ENCODE measurements around the gene SCO2.

Gene SCO2
- 6.3 to 11.4 reads per million in 2 donors for total RNA-seq

- DNase-seq = peak; percentile 95
Measured at GRCh38 chr22:50525104-50525857, at the start of gene SCO2. SCO2 (minus strand) TSS chr22:50525598; CDS start chr22:50524411, 1,187 bp downstream.

- no peak for DNase-seq
Measured at GRCh38 chr22:50574383-50574755, 49.0 kb upstream of the SCO2 start.

- no peak for DNase-seq
Measured at GRCh38 chr22:50573491-50574382, 48.3 kb upstream of the SCO2 start.

- no peak for DNase-seq
Measured at GRCh38 chr22:50572965-50573364, 47.6 kb upstream of the SCO2 start.

GRCh38 chr22:50571264-50572175 is 46.1 kb upstream of the SCO2 start:
- DNase-seq = no peak

- no peak for DNase-seq
Measured at GRCh38 chr22:50570861-50571260, 45.5 kb upstream of the SCO2 start.

- DNase-seq = no peak
Measured at GRCh38 chr22:50569896-50570535, 44.6 kb upstream of the SCO2 start.

GRCh38 chr22:50569041-50569459 is 43.7 kb upstream of the SCO2 start:
- DNase-seq = no peak

- no peak for DNase-seq
Measured at GRCh38 chr22:50568626-50569025, 43.2 kb upstream of the SCO2 start.

GRCh38 chr22:50567721-50568252 is 42.4 kb upstream of the SCO2 start:
- DNase-seq = no peak

GRCh38 chr22:50564289-50564688 is 38.9 kb upstream of the SCO2 start:
- no peak for DNase-seq

GRCh38 chr22:50563413-50564160 is 38.2 kb upstream of the SCO2 start:
- DNase-seq = no peak

- DNase-seq = peak; percentile 90
Measured at GRCh38 chr22:50562523-50563412, 37.4 kb upstream of the SCO2 start, which contains the start of gene SYCE3. SYCE3 (minus strand) TSS chr22:50562919; CDS start chr22:50556405, 6,514 bp downstream.

GRCh38 chr22:50561401-50562358 is 36.3 kb upstream of the SCO2 start:
- peak; percentile 38 for DNase-seq

GRCh38 chr22:50560034-50560433 is 34.6 kb upstream of the SCO2 start:
- DNase-seq = no peak

GRCh38 chr22:50556703-50557102 is 31.3 kb upstream of the SCO2 start:
- no peak for DNase-seq

GRCh38 chr22:50553310-50553709 is 27.9 kb upstream of the SCO2 start:
- no peak for DNase-seq

GRCh38 chr22:50551160-50551752 is 25.9 kb upstream of the SCO2 start:
- no peak for DNase-seq

Measured in activated gamma-delta T cell (primary cell).